Measurements from ENCODE around the gene TEX52.

DNA sequence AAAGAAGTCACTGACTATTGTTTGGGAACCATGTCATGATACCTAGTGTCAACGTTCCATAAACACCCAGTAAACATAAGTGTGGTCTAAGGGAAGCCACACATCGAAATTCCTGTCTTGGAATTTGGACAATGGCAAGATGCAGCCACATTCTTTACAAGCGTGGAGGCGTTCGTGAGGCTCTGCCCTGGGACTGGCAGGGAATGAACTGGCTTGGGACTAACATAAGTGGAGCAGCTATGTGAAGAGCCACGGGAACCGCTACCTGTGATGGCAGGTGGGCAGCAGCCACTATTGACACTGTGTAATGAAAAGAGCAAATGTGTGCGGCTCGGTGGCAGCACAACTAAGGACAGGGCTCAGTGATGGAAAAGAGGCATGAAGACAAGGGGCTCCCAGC is 12.1 kb downstream of the TEX52 start:
- TF ChIP-seq POLR2A (IDR thresholded peaks at IDR 0.05; ENCODE audit: low read length) (no peak), GATA1 (IDR thresholded peaks at IDR 0.05; ENCODE audit: low read depth, low read length) (no peak)

Measured in erythroblast (primary cell).